ENCODE data around the gene ZMYND19. TPM values are rescaled to one million over a fixed set of nuclear protein-coding genes. Genes with fewer than 3 reads are reported as not detected.
A peak's percentile ranks its signal among the peaks of the same experiment; 100 is the strongest.
"Not testable (repeated sequence)": the region's sequence is repeated elsewhere in the genome, so short reads cannot be mapped to it uniquely, and the experiment has no call there.

ZMYND19 gene
- total and polyA plus RNA-seq, 7 donors = 11.7 to 27.2 (median 15.2) TPM

DNA sequence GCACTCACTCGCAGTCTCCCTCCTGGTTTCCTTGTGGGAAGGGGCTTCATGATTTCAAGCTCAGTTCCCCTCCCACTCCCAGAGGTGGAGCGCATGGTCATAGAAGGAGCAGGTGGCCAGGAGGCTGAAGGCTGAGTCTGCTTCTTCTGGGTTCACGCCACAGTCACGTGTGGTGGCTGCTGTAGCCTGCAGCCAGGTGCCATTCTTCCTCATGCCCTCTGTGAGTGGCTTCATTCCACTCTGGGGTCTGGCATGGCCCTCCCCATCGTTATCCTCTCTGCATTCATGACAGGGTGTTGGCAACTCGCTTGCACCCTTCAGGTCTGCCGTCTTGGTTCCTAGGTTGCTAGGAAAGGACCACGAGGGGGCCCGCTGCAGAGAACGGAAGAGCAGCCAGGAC, 35.1 kb downstream of the ZMYND19 start:
- intact Hi-C loops (cut with DNase I) = loop anchor here in 1 of 2 donors (2.0 kb wide), 1 partner anchor 22 kb away; no protein-coding TSS in a partner anchor
- H3K27me3 ChIP-seq (ENCODE audit: insufficient read depth in 3 of 3, low read length in 2 of 3) = no peaks in the 10 kb centered on the region
- TF ChIP-seq, protein P1, sequence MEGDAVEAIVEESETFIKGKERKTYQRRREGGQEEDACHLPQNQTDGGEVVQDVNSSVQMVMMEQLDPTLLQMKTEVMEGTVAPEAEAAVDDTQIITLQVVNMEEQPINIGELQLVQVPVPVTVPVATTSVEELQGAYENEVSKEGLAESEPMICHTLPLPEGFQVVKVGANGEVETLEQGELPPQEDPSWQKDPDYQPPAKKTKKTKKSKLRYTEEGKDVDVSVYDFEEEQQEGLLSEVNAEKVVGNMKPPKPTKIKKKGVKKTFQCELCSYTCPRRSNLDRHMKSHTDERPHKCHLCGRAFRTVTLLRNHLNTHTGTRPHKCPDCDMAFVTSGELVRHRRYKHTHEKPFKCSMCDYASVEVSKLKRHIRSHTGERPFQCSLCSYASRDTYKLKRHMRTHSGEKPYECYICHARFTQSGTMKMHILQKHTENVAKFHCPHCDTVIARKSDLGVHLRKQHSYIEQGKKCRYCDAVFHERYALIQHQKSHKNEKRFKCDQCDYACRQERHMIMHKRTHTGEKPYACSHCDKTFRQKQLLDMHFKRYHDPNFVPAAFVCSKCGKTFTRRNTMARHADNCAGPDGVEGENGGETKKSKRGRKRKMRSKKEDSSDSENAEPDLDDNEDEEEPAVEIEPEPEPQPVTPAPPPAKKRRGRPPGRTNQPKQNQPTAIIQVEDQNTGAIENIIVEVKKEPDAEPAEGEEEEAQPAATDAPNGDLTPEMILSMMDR (IDR thresholded peaks at IDR 0.05) = no peak
- no peaks in the 10 kb centered on the region for H3K9me3 ChIP-seq
- WGBS, 3 donors = 89 to 91% (median 89%) methylated on average over 10 of the region's 10 CpGs
- peaks cover 9% of the 10 kb centered on the region for H3K4me1 ChIP-seq
- ATAC-seq (no peak), DNase-seq (no peak)
- no peak overlapping the region for H3K4me3 ChIP-seq
- H3K36me3 ChIP-seq (ENCODE audit: insufficient read depth in 1 of 2, low read depth in 1 of 2) = peaks cover 5 to 62% of the 10 kb centered on the region in 2 donors
- H3K27ac ChIP-seq = no peak overlapping the region

DNA sequence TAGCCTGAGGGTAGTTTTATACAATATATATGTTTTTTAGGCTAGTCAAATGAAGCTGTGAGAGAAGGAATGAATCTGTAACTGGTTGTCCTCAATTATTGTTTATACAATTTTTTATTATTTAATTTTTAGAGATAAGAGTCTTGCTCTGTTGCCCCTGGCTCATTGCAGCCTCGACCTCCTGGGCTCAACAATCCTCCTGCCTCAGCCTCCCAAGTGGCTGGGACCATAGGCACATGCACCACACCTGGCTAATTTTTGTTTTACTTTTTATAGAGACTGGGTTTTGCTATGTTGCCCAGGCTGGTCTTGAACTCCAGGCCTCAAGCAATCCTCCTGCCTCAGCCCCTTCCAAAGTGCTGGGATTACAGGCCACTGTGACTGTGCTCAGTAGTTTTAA, 36.0 kb downstream of the ZMYND19 start:
- TF ChIP-seq, protein P1 (IDR thresholded peaks at IDR 0.05) = no peak
- Histone ChIP-seq H3K27me3 (ENCODE audit: insufficient read depth in 3 of 3, low read length in 2 of 3) (no peaks in the 10 kb centered on the region), H3K9me3 (no peaks in the 10 kb centered on the region), H3K27ac (no peak overlapping the region), H3K4me3 (no peak overlapping the region), H3K36me3 (ENCODE audit: insufficient read depth in 1 of 2, low read depth in 1 of 2) (peaks cover 3 to 55% of the 10 kb centered on the region in 2 donors), H3K4me1 (peaks cover 11% of the 10 kb centered on the region)
- intact Hi-C loops (cut with DNase I) = loop anchor here in 1 of 2 donors (2.0 kb wide), 1 partner anchor 22 kb away; no protein-coding TSS in a partner anchor
- ATAC-seq = no peak
- 76 to 94% (median 94%) methylated on average over 1 of the region's 1 CpG for WGBS, 3 donors
- DNase-seq = no peak

DNA sequence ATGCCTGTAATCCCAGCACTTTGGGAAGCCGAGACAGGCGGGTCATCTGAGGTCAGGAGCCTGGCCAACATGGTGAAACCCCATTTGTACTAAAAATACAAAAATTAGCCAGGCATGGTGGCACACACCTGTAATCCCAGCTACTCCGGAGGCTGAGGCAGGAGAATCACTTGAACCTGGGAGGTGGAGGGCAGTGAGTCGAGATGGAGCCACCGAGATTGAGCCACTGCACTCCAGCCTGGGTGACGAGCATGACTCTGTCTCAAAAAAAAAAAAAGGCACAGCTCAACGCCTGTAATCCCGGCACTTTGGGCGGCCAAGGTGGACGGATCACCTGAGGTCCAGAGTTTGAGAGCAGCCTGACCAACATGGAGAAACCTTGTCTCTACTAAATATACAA, 36.7 kb downstream of the ZMYND19 start:
- intact Hi-C loops (cut with DNase I) = loop anchor here in 1 of 2 donors (2.0 kb wide), 1 partner anchor 23 kb away; no protein-coding TSS in a partner anchor

GRCh38 chr9:137552022-137552768, 38.1 kb downstream of the ZMYND19 start:
- TF ChIP-seq, protein P1 (IDR thresholded peaks at IDR 0.05) = no peak
- intact Hi-C loops (cut with DNase I) = no loop called here

More for the DNA sequence above, 36.7 kb downstream of the ZMYND19 start:
- H3K4me1 ChIP-seq = peaks cover 16% of the 10 kb centered on the region
- H3K27ac ChIP-seq; H3K4me3 ChIP-seq; DNase-seq; ATAC-seq; H3K27me3 ChIP-seq (ENCODE audit: insufficient read depth in 3 of 3, low read length in 2 of 3); H3K9me3 ChIP-seq: not testable (repeated sequence)
- WGBS, 3 donors = 75 to 82% (median 77%) methylated on average over 10 of the region's 10 CpGs
- H3K36me3 ChIP-seq (ENCODE audit: insufficient read depth in 1 of 2, low read depth in 1 of 2) = peaks cover 3 to 54% of the 10 kb centered on the region in 2 donors

GRCh38 chr9:137551264-137552021, 38.9 kb downstream of the ZMYND19 start, which contains the start of gene MRPL41:
Gene MRPL41, plus strand, starts transcription at chr9:137551879. Its CDS starts 203 bp downstream, at chr9:137552082.
- Histone ChIP-seq H3K36me3 (ENCODE audit: insufficient read depth in 1 of 2, low read depth in 1 of 2) (peaks cover 0 to 42% of the 10 kb centered on the region in 2 donors), H3K4me3 (peak within 1 kb of the TSS; percentile 93), H3K27ac (peak within 1 kb of the TSS; percentile 88), H3K4me1 (peaks cover 32% of the 10 kb centered on the region), H3K27me3 (ENCODE audit: insufficient read depth in 3 of 3, low read length in 2 of 3) (no peaks in the 10 kb centered on the region), H3K9me3 (no peaks in the 10 kb centered on the region)
- WGBS, 3 donors = 0 to 2% (median 0%) methylated on average over 32 to 106 of the region's 106 CpGs
- intact Hi-C loops (cut with DNase I) = no loop called here
- peak; percentile 89 to 93 for DNase-seq
- ATAC-seq = peak; percentile 73 to 80 (median 78)
- TF ChIP-seq, protein P1 (IDR thresholded peaks at IDR 0.05) = peak; percentile 56

More at GRCh38 chr9:137552022-137552768, 38.1 kb downstream of the ZMYND19 start:
- Histone ChIP-seq H3K36me3 (ENCODE audit: insufficient read depth in 1 of 2, low read depth in 1 of 2) (peaks cover 0 to 40% of the 10 kb centered on the region in 2 donors), H3K4me1 (peaks cover 26% of the 10 kb centered on the region), H3K4me3 (peak overlapping the region; percentile 93), H3K27ac (peak overlapping the region; percentile 88), H3K9me3 (no peaks in the 10 kb centered on the region), H3K27me3 (ENCODE audit: insufficient read depth in 3 of 3, low read length in 2 of 3) (no peaks in the 10 kb centered on the region)
- ATAC-seq (peak in 3 of 4 donors; percentile 8 to 19 (median 14)), DNase-seq (no peak)
- WGBS, 3 donors = 5 to 10% (median 6%) methylated on average over 33 to 58 of the region's 58 CpGs

DNA sequence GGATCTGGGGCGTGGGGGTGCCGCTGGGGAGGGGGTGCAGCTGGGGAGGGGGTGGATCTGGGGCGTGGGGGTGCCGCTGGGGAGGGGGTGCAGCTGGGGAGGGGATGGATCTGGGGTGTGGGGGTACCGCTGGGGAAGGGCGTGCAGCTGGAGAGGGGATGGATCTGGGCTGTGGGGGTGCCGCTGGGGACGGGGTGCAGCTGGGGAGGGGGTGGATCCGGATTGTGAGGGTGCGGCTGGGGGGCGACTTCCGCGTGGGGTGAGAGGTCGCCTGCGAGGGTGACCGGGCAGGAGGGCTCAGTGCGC, 39.4 kb downstream of the ZMYND19 start:
- 0 to 3% (median 1%) methylated on average over 1 to 14 of the region's 17 CpGs for WGBS, 3 donors

More for the DNA sequence above, 39.4 kb downstream of the ZMYND19 start:
- peak in 1 of 4 donors; percentile 3 for ATAC-seq
- intact Hi-C loops (cut with DNase I); DNase-seq; H3K27me3 ChIP-seq (ENCODE audit: insufficient read depth in 3 of 3, low read length in 2 of 3); H3K9me3 ChIP-seq: not testable (repeated sequence)
- Histone ChIP-seq H3K4me1 (peaks cover 32% of the 10 kb centered on the region), H3K4me3 (peak overlapping the region; percentile 93), H3K36me3 (ENCODE audit: insufficient read depth in 1 of 2, low read depth in 1 of 2) (peaks cover 0 to 38% of the 10 kb centered on the region in 2 donors), H3K27ac (peak overlapping the region; percentile 87)
